ENCODE data around the gene SORCS2. TPM values are rescaled to one million over a fixed set of nuclear protein-coding genes. Genes with fewer than 3 reads are reported as not detected.

Gene SORCS2
- total RNA-seq, 2 experiments from 2014 or later: not detected

DNA sequence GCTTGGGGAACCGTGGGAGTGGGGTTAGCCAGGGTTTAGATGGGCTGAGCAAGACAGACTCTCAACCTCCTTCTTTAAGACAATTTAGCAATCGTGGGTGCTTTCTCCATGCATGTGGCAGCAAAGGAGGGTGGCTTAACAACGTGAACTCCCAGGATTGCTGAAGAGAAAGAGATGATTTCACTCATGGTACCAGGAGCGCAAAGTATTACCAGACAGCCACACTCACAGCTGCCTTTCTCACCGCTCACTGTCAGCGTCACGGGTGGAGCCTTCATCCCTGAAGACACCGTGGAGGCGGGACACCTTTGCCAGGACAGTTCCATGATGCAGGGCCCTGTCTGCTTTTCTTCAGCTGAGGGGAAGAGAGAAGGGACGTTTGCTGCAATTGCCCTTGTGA is 454.8 kb downstream of the SORCS2 start:
- no peak for DNase-seq
- Mint-ChIP-seq H3K9me3 (no peaks in the 10 kb centered on the region), H3K4me1 (peaks cover 14% of the 10 kb centered on the region), H3K36me3 (no peaks in the 10 kb centered on the region), H3K27me3 (peaks cover 5% of the 10 kb centered on the region), H3K27ac (no peak overlapping the region), H3K4me3 (no peak overlapping the region)

- H3K27ac Mint-ChIP-seq: no peak overlapping the region
- peaks cover 5% of the 10 kb centered on the region for H3K27me3 Mint-ChIP-seq
- H3K9me3 Mint-ChIP-seq: no peaks in the 10 kb centered on the region
- H3K4me1 Mint-ChIP-seq: peaks cover 14% of the 10 kb centered on the region
- DNase-seq: no peak
- no peak overlapping the region for H3K4me3 Mint-ChIP-seq
- no peaks in the 10 kb centered on the region for H3K36me3 Mint-ChIP-seq
Observed at GRCh38 chr4:7647600-7648543, 455.5 kb downstream of the SORCS2 start.

DNA sequence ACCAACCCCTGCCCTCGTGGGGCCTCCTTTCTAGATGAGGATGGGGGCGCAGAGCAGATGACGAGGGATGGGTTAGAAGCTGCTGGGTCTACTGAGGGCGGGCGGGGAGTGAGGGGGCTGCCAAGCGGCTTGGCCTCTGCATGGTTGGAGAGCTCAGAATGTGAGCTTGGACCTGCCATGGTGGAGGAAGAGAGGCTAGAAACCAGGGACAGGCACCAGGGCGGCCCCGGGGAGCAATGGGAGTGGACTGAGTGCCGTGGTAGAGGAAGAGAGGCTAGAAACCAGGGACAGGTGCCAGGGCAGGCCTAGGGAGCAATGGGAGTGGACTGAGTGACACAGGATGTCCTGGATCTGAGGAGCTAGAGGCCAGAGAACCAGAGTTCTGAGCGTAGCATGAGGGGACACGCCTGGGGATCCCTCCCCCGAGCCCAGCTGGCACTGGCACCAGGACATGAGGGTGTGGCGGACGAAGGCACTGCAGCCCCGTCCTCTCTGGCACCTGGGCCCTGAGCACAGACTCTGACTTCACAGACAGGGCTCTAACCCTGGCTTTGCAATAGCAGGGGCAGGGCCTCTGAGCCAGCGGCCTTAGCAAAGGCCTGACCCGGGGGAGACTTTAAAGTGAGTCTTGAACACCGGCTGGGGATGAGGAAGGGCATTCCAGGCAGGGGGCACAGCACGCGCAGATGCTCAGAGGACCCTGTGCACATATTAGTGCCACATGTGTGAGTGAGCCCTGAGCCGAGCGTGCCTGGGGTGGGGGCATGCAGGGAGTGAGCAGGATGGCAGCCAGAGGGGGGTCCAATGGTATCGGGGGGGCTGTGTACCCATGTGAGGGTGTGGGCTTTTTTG is 456.4 kb downstream of the SORCS2 start:
- DNase-seq: no peak
- Mint-ChIP-seq H3K4me3 (no peak overlapping the region), H3K36me3 (no peaks in the 10 kb centered on the region), H3K4me1 (peaks cover 14% of the 10 kb centered on the region), H3K27ac (no peak overlapping the region), H3K27me3 (peaks cover 5% of the 10 kb centered on the region), H3K9me3 (no peaks in the 10 kb centered on the region)

- peaks cover 14% of the 10 kb centered on the region for H3K4me1 Mint-ChIP-seq
- peak overlapping the region; percentile 81 for H3K27ac Mint-ChIP-seq
- H3K27me3 Mint-ChIP-seq: peaks cover 9% of the 10 kb centered on the region
- H3K36me3 Mint-ChIP-seq: no peaks in the 10 kb centered on the region
- no peak overlapping the region for H3K4me3 Mint-ChIP-seq
- H3K9me3 Mint-ChIP-seq: no peaks in the 10 kb centered on the region
- DNase-seq: no peak
Observed at GRCh38 chr4:7649411-7649740, 457.0 kb downstream of the SORCS2 start.

DNA sequence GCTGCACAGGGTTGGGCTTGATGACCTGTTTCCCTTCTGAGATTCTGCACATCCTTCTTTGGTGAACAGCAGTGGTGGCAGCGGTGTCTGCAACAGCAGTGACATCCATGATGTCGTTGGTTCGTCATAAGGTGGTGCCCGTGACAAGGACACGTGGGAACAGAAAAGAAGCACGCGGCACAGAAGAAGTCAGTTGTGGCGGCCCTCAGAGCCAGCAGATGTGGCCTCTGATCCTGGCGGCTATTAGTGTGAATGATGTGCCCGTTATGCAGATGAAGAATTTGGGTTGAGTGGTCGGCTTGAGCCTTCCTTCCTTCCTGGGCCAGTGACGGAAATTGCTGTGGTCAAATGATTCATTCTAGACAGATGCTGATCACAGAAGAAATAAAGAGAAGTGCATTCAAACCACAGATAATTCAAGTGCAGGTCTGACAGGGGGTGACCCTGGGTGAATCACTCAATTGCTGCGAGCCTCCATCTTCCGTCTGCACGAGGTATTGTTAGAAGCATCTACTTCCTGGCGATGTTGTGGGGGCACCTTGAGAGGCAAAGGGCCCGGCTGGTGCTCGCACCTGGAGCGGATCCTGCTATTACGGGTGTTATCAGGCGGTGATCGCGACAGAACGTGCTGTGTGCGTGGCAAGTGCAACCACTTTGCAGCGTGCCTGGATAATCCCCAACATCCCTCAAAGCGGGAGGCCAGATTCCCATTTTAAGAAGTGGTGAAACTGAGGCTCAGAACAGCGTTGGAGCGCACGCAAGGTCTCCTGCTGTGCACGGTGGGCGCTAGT is 457.6 kb downstream of the SORCS2 start:
- peak overlapping the region; percentile 81 for H3K27ac Mint-ChIP-seq
- no peaks in the 10 kb centered on the region for H3K36me3 Mint-ChIP-seq
- peak; percentile 58 for DNase-seq
- H3K9me3 Mint-ChIP-seq: no peaks in the 10 kb centered on the region
- peak overlapping the region; percentile 19 for H3K4me3 Mint-ChIP-seq
- peaks cover 12% of the 10 kb centered on the region for H3K27me3 Mint-ChIP-seq
- peaks cover 14% of the 10 kb centered on the region for H3K4me1 Mint-ChIP-seq

GRCh38 chr4:7650606-7651385 is 458.5 kb downstream of the SORCS2 start:
- H3K4me1 Mint-ChIP-seq: peaks cover 14% of the 10 kb centered on the region
- no peak overlapping the region for H3K27ac Mint-ChIP-seq
- H3K9me3 Mint-ChIP-seq: no peaks in the 10 kb centered on the region
- no peaks in the 10 kb centered on the region for H3K36me3 Mint-ChIP-seq
- H3K4me3 Mint-ChIP-seq: no peak overlapping the region
- DNase-seq: peak; percentile 16
- H3K27me3 Mint-ChIP-seq: peaks cover 16% of the 10 kb centered on the region

GRCh38 chr4:7651461-7651921 is 459.2 kb downstream of the SORCS2 start:
- Mint-ChIP-seq H3K27ac (no peak overlapping the region), H3K4me3 (no peak overlapping the region), H3K4me1 (peaks cover 14% of the 10 kb centered on the region), H3K9me3 (no peaks in the 10 kb centered on the region), H3K36me3 (no peaks in the 10 kb centered on the region), H3K27me3 (peaks cover 13% of the 10 kb centered on the region)
- DNase-seq: no peak

GRCh38 chr4:7652006-7652405 is 459.7 kb downstream of the SORCS2 start:
- Mint-ChIP-seq H3K27ac (no peak overlapping the region), H3K4me1 (peaks cover 14% of the 10 kb centered on the region), H3K27me3 (peaks cover 10% of the 10 kb centered on the region), H3K4me3 (no peak overlapping the region), H3K36me3 (no peaks in the 10 kb centered on the region), H3K9me3 (no peaks in the 10 kb centered on the region)
- DNase-seq: no peak

DNA sequence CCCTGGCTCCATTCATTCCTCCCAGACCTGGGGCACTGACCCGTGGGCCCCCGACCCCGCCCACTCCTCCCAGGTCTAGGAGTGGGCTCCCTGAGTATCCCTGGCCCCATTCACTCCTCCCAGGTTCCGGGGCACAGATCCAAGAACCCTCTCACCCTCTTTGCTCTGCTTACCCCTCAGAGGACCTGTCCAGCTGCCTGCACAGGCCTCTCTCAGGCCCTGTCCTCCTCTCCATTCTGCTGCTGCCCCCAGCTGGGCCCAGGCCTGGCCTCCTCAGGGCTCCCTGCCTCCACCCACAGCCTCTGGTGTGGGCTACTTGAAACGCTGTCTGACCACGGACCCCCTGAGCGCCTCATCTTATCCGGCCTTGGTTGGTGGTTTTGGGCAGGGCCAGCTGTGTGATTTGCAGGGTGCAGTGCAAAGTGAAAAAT is 460.1 kb downstream of the SORCS2 start:
- H3K27ac Mint-ChIP-seq: no peak overlapping the region
- H3K9me3 Mint-ChIP-seq: no peaks in the 10 kb centered on the region
- H3K27me3 Mint-ChIP-seq: peaks cover 10% of the 10 kb centered on the region
- peaks cover 14% of the 10 kb centered on the region for H3K4me1 Mint-ChIP-seq
- H3K36me3 Mint-ChIP-seq: no peaks in the 10 kb centered on the region
- no peak overlapping the region for H3K4me3 Mint-ChIP-seq
- no peak for DNase-seq

GRCh38 chr4:7652906-7653305 is 460.6 kb downstream of the SORCS2 start:
- no peaks in the 10 kb centered on the region for H3K36me3 Mint-ChIP-seq
- H3K27ac Mint-ChIP-seq: no peak overlapping the region
- no peaks in the 10 kb centered on the region for H3K9me3 Mint-ChIP-seq

DNA sequence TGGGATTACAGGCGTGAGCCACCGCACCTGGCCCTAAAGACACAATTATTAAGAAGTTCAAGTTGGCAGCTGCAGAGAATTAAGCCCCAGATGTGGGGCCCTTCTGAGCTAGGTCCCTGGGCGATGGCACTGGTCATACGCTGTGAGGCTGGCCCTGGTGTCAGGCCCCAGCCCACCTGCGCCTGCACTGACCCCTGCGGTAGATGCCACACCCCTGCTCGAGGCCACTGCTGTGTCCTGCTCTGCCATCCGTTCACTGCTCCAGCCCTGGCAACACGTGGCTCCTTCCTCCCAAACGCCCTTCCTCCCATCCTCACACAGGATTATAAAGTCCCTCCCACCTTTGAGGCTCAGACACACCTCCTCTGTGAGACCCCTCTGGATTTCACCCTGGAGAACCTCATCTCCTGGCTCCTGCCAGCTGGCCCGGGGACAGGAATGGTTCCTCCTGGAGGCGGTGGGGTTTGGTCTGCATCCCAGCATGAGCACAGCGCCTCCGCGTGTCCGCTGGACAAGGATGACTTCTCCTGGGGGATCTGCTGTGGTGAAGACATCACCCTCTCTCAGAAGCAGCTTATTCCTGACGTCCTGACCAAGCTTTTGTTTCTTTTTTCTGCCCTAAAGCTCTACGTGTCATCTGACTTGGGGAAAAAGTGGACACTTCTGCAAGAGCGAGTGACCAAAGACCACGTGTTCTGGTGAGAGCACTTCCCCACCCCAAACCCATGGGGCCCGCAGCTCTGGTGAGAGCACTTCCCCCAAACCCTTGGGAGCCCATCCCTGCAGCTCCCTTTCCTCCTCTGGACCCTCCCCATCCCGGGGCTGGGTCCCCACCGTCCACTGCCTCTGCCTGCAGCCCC is 461.4 kb downstream of the SORCS2 start:
- H3K4me3 Mint-ChIP-seq: no peak overlapping the region
- H3K36me3 Mint-ChIP-seq: no peaks in the 10 kb centered on the region
- no peaks in the 10 kb centered on the region for H3K9me3 Mint-ChIP-seq
- no peak overlapping the region for H3K27ac Mint-ChIP-seq
- no peak for DNase-seq
- H3K4me1 Mint-ChIP-seq: peaks cover 14% of the 10 kb centered on the region
- H3K27me3 Mint-ChIP-seq: peaks cover 10% of the 10 kb centered on the region

More at GRCh38 chr4:7652906-7653305, 460.6 kb downstream of the SORCS2 start:
- peaks cover 14% of the 10 kb centered on the region for H3K4me1 Mint-ChIP-seq
- peaks cover 10% of the 10 kb centered on the region for H3K27me3 Mint-ChIP-seq
- no peak overlapping the region for H3K4me3 Mint-ChIP-seq
- no peak for DNase-seq

DNA sequence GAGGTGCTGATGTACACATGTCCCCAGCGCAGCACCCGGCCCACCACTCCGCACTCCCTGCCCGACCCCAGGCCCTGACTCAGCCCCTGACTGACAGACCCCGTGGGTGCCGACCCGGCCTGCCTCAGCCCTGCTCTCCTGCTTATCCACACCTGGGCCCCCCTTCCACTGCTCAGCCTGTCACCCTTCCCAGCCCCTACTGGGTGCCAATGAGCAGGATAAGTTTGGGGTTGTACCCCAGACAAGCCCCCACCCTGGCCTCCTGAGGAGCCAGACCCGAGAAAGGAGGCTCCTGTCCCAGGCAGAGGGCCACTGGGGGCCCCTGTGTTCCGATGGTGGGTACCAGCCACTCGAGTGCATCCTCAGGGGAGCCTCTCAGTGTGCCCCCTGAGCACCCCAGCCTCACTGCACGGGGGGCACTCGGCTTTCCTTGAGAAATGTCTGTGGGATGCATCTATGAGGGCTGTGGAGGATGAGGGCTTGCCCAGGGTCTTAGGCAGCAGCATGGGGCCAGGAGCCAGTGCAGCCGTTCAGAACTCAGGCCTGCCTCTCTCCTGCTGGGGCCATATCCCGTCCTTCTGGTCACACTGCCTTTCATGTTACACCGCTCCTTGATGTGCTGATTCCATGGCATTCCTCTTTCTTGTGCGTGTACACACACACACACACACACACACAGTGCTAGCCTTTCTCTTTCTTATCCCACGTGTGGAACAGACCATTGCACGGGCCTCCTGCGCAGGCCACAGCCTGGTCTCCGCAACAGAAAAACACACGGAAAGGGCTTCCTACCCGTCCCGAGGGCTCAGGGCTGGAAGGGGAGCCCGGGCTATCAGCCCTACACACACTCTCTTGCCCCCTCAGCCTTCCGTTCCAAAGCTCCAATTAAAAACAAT is 462.5 kb downstream of the SORCS2 start:
- no peak overlapping the region for H3K4me3 Mint-ChIP-seq
- no peak overlapping the region for H3K27ac Mint-ChIP-seq
- H3K27me3 Mint-ChIP-seq: peaks cover 10% of the 10 kb centered on the region

More for the DNA sequence above, 462.5 kb downstream of the SORCS2 start:
- Mint-ChIP-seq H3K36me3 (no peaks in the 10 kb centered on the region), H3K9me3 (no peaks in the 10 kb centered on the region), H3K4me1 (peaks cover 8% of the 10 kb centered on the region)
- no peak for DNase-seq

All from activated naive CD8-positive, alpha-beta T cell treated with anti-CD3 and anti-CD28 coated beads for 36 hours (primary cell).